GM15510 (cell line): Measurements from ENCODE around the gene TCP10L.

ENCODE experiments used
- POLR2A ChIP-seq: IDR thresholded peaks from 3 replicates; pipeline ENCODE4 v1.6.1; 2011; ENCODE audit warnings: borderline replicate concordance; ENCODE audit not compliant: insufficient read length; ENCODE audit errors: extremely low read depth

Gene TCP10L

DNA sequence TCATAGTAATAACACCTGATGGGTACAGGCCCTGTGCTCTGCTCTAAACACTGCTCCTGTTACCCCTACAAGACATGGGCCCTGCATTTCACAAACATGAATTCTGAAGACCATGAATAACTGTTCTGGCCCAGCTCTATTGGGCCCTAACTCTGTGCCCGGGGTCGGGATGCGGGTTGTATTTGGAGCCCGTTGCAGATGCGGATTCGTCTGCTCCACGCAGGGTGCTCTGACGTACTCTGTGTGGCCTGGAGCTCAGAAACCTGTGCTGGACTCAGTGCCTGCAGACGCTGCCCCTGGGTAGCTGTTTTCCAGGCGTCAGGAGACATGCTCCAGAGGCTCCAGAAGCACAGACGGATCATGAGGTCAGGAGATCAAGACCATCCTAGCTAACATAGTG, 10.1 kb upstream of the TCP10L start:
- no peak for TF ChIP-seq POLR2A

GRCh38 chr21:32593690-32594089, 8.4 kb upstream of the TCP10L start:
- TF ChIP-seq POLR2A: no peak

- no peak for TF ChIP-seq POLR2A
These were observed 7.7 kb upstream of the TCP10L start for GRCh38 chr21:32592929-32593502.

GRCh38 chr21:32590130-32590529, 4.8 kb upstream of the TCP10L start:
- TF ChIP-seq POLR2A: no peak

GRCh38 chr21:32587651-32588050, 2.3 kb upstream of the TCP10L start:
- TF ChIP-seq POLR2A: no peak

DNA sequence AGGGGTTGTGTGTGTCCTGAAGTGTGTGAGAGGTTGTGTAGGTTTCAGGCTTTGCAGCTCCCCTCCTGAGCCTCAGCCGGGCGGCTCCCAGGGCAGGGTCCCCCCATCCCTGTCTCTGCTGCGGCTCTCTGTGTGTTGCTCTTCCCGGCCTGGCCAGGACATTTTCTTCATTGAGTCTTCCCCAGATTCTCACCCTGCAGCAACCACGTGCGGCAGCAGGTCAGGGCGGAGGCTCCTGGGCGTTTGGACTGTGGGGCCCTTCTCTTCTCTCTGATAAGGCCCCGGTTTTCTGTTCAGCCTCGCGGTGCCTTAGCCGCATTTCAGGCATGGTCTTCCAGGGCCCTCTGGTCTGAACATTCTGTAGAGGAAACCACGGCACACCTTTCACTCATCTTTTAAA, 1.8 kb upstream of the TCP10L start:
- no peak for TF ChIP-seq POLR2A

- no peak for TF ChIP-seq POLR2A
These were observed 647 bp upstream of the TCP10L start for GRCh38 chr21:32585970-32586369.

DNA sequence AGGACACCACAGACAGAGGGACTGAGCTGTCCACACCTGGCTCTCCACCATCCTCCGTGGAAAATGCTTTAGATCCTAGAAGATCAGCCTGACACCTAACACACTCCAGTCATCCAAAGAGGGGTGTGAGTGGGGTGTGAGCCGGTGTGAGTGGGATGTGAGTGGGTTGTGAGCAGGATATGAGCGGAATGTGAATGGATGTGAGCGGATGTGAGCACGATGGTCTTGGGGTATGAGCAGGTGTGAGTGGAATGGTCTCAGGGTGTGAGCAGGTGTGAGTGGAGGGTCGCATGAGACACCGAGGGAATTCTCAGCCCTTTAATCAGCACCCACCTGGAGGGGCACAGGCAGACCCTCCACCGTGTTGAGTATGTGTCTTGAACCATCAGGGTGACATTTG, 851 bp downstream of the TCP10L start:
- TF ChIP-seq POLR2A: no peak

GRCh38 chr21:32581732-32582131, 3.6 kb downstream of the TCP10L start:
- TF ChIP-seq POLR2A: no peak

- TF ChIP-seq POLR2A: no peak
These were observed 4.4 kb downstream of the TCP10L start for GRCh38 chr21:32580949-32581348.

DNA sequence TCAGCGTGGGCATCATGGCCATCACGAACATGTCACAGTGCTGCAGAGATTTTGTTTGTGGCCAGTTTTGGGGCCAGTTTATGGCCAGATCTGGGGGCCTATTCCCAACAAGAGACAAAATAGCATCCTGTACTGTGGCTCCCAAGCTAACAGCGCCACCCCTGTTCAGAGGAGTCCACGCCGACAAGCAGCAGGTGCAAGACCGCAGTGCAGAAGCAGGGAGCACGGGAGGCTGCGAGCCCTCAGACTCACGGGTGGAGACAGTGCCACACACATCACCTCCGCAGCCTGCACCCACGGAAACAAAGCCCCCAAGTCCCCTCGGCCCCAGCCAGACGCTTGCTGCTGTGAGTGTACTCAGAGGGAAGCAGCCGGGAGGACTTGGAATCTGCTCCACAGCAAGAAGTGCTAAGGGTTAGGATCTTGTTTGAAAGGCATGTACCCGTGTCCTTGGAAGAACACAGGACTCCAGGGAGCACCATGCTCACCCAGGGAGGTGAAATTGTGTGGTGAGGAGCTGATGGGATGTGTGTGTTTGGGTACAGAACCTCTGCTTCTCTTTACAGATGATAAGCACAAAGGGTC, 7.1 kb downstream of the TCP10L start:
- TF ChIP-seq POLR2A: no peak

DNA sequence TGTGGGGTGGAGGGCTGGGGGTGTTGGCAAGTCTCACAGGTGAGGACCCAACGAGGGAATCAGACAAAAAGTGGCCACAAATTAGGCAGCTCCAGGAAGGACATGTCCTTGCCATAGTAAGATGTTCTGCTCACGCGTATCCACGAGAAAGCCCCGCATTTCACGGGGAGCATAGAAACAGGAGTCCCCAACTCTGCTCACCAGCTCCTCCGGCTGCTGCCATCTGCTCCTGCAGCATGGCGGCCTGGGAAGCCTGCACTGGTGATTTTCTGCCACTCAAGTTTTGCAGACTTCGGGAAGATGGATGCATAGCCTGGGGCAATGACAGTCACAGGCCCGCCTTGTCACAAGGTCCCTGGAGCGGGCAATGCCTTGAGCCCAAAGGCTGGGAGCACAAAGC, 9.3 kb downstream of the TCP10L start:
- TF ChIP-seq POLR2A: no peak

- no peak for TF ChIP-seq POLR2A
These were observed 10.1 kb downstream of the TCP10L start for GRCh38 chr21:32574946-32575925.

GRCh38 chr21:32572574-32573420, 12.5 kb downstream of the TCP10L start:
- TF ChIP-seq POLR2A: no peak

- TF ChIP-seq POLR2A: no peak
These were observed 14.9 kb downstream of the TCP10L start for GRCh38 chr21:32570456-32570855.
